ENCODE measurements around the gene ATRNL1. TPM values are rescaled to one million over a fixed set of nuclear protein-coding genes. Genes with fewer than 3 reads are reported as not detected.
A peak's percentile ranks its signal among the peaks of the same experiment; 100 is the strongest.

ATRNL1 gene, protein sequence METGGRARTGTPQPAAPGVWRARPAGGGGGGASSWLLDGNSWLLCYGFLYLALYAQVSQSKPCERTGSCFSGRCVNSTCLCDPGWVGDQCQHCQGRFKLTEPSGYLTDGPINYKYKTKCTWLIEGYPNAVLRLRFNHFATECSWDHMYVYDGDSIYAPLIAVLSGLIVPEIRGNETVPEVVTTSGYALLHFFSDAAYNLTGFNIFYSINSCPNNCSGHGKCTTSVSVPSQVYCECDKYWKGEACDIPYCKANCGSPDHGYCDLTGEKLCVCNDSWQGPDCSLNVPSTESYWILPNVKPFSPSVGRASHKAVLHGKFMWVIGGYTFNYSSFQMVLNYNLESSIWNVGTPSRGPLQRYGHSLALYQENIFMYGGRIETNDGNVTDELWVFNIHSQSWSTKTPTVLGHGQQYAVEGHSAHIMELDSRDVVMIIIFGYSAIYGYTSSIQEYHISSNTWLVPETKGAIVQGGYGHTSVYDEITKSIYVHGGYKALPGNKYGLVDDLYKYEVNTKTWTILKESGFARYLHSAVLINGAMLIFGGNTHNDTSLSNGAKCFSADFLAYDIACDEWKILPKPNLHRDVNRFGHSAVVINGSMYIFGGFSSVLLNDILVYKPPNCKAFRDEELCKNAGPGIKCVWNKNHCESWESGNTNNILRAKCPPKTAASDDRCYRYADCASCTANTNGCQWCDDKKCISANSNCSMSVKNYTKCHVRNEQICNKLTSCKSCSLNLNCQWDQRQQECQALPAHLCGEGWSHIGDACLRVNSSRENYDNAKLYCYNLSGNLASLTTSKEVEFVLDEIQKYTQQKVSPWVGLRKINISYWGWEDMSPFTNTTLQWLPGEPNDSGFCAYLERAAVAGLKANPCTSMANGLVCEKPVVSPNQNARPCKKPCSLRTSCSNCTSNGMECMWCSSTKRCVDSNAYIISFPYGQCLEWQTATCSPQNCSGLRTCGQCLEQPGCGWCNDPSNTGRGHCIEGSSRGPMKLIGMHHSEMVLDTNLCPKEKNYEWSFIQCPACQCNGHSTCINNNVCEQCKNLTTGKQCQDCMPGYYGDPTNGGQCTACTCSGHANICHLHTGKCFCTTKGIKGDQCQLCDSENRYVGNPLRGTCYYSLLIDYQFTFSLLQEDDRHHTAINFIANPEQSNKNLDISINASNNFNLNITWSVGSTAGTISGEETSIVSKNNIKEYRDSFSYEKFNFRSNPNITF (N-terminal part only)
- not detected for polyA plus RNA-seq

DNA sequence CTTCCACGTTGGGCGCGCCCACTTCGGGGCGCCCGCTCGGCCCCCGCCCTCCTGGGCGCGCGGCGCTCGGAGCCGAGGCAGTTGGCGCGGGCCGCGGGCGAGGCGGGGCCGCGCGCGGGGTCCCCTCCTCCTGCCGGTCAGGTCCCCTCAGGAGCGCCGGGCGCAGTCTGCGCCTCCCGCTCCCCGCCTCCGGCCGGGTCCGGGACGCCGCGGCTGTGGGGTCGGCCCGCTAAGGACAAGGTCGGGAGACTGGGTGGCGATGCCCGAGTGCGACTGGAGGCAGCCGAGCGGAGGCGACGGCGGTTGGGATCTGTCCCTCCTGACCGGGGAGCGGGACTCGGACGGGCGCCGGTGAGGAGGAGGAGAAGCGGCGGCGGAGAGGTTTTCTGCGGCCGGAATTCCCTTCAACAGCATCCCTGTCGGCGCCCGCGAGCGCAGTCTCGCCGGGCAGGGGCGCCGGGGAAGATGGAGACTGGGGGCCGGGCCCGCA is at the start of gene ATRNL1:
ATRNL1 (plus strand) TSS at position 80 of the 490 bp plus-strand sequence; CDS start at position 466, 386 bp downstream.
- Mint-ChIP-seq H3K27ac (no peak within 1 kb of the TSS), H3K9me3 (peaks cover 0 to 8% (median 0%) of the 10 kb centered on the region in 6 donors), H3K4me3 (peak within 1 kb of the TSS; percentile 60 to 84 (median 76)), H3K27me3 (ENCODE audit: low read depth in 3 of 3) (peaks cover 16 to 30% (median 23%) of the 10 kb centered on the region in 3 donors), H3K36me3 (peaks cover 0 to 4% (median 3%) of the 10 kb centered on the region in 3 donors), H3K4me1 (peaks cover 7 to 16% of the 10 kb centered on the region in 2 donors)
- DNase-seq = no peak

DNA sequence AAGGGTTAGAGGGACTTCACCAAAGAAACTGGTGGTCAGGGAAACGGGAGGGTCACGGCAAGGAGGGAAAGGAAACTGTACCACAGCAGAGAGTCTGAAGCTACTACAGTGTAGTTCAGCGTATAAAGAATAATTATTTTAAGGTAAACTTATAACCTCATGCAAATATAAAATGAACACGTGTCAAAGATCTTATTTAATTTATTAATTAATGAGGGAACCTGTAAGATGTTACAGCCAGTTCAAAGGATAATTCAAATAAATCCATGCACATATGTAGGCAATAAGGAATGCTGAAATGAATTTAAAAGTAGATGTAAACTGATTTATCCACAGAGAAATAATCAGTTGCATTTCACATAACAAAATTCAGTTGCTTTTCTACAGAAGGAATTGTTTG is 49.4 kb upstream of the ATRNL1 start:
- H3K4me3 Mint-ChIP-seq = no peak overlapping the region
- H3K27ac Mint-ChIP-seq = no peak overlapping the region
- peaks cover 0 to 2% (median 0%) of the 10 kb centered on the region in 6 donors for H3K9me3 Mint-ChIP-seq
- DNase-seq = no peak
- H3K4me1 Mint-ChIP-seq = no peaks in the 10 kb centered on the region
- no peaks in the 10 kb centered on the region for H3K36me3 Mint-ChIP-seq
- H3K27me3 Mint-ChIP-seq (ENCODE audit: low read depth in 3 of 3) = peaks cover 2 to 7% (median 5%) of the 10 kb centered on the region in 3 donors

DNA sequence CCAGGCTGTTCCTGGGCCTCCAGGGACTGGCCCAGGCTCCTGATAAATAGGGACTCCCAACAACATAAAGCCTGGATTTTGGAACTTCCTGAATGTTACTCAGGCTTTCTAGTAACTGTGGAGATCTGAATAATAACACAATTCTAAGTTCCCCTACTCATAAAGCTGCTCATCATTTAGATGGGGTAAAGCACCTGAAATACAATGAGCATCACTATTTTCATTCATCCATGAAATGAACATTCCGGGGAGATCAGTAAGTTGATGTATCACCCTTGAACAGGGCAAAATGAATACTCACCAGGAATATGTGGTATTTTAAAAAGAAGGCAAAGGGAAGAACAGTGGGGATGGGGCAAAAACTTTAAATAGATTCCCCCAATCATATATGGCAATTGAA is 48.3 kb upstream of the ATRNL1 start:
- H3K9me3 Mint-ChIP-seq = no peaks in the 10 kb centered on the region
- no peak for DNase-seq
- no peaks in the 10 kb centered on the region for H3K4me1 Mint-ChIP-seq
- no peak overlapping the region for H3K4me3 Mint-ChIP-seq
- H3K36me3 Mint-ChIP-seq = no peaks in the 10 kb centered on the region
- peaks cover 2 to 6% (median 5%) of the 10 kb centered on the region in 3 donors for H3K27me3 Mint-ChIP-seq (ENCODE audit: low read depth in 3 of 3)
- H3K27ac Mint-ChIP-seq = no peak overlapping the region

DNA sequence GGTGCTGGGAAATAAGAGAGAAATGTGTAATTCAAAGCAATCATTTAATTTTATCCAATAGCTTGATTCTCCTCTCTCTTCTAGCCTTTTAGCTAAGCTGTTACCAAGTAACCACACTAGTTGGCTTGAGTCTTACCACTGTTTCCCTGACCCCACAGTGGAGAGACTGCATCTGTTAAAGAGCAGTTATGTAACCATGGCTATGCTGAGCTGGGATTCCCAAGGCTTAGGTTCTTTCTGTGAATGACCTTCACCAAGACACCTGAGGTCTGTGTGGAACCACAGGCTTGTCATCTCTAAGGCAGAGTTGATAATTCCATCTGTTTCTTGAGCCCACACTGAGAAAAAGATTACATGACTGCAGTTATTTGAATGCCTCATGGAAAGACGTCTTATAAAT is 47.7 kb upstream of the ATRNL1 start:
- no peak overlapping the region for H3K27ac Mint-ChIP-seq
- no peaks in the 10 kb centered on the region for H3K4me1 Mint-ChIP-seq
- no peaks in the 10 kb centered on the region for H3K9me3 Mint-ChIP-seq
- H3K36me3 Mint-ChIP-seq = no peaks in the 10 kb centered on the region
- H3K27me3 Mint-ChIP-seq (ENCODE audit: low read depth in 3 of 3) = peaks cover 2 to 6% (median 5%) of the 10 kb centered on the region in 3 donors
- DNase-seq = no peak
- H3K4me3 Mint-ChIP-seq = no peak overlapping the region

DNA sequence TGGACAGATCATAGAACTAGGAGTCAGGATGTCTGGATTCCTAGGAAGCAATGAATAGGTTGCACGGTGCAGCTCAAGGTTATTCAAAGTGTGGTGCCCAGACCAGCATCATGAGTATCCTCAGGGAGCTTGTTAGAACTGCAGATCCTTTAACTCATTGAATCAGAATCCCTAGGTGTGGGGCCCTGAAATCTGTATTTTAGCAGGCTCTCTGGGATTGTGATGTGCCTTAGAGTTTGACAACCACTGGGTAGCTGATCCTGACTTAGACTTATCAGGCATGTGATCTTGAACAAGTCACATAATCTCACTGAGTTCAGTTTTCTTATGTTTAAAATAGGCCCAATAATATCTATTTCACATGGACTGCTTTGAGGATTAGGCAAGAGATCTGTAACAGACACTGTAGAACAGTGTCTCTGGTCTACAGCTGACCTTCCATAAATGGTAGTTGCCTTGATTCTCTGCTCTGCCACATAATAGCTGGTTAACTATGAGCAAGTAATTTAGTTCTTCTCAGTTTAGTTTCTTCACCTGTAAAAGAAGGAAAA is 46.4 kb upstream of the ATRNL1 start:
- Mint-ChIP-seq H3K4me3 (no peak overlapping the region), H3K4me1 (no peaks in the 10 kb centered on the region), H3K27me3 (ENCODE audit: low read depth in 3 of 3) (peaks cover 2 to 6% (median 3%) of the 10 kb centered on the region in 3 donors), H3K9me3 (no peaks in the 10 kb centered on the region), H3K27ac (no peak overlapping the region), H3K36me3 (no peaks in the 10 kb centered on the region)
- DNase-seq = no peak

DNA sequence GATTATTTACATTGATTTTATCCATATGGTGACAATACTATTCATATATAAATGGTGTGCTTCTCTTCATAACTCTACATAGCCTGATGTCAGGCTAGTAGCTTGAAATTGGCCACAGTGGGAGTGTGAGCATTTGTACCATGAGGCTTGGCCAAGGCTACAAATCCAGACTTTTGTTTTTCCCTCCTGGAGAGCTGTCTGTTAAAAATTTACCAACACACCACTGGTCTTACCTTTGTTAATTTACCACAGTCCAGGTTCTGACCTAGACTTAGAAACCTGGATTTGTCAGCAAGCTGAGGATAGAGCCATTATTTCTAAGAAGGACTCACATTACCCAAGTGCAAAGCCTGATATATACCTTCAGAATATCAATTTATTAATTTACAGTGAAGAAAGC is 45.5 kb upstream of the ATRNL1 start:
- no peak for DNase-seq
- H3K9me3 Mint-ChIP-seq = no peaks in the 10 kb centered on the region

DNA sequence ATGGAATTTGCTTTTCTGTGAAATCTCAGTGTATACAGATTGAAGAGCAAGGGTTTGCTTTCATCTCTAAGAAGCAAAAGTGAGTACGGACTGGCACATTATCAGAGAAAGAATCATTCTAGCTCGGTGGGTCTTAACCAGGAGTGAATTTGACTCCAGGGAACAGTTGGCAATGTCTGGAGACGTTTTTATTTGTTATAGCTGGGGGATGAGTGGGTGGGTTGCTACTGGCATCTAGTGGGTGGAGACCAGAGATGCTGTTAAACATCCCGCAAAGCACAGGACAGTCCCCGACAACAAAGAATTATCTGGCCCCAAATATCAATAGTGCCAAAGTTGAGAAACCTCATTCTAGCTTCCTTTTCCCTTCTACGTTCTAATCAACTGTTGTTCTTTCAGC is 43.8 kb upstream of the ATRNL1 start:
- H3K4me3 Mint-ChIP-seq = no peak overlapping the region
- H3K9me3 Mint-ChIP-seq = no peaks in the 10 kb centered on the region

More for the DNA sequence above, 45.5 kb upstream of the ATRNL1 start:
- no peak overlapping the region for H3K4me3 Mint-ChIP-seq
- no peak overlapping the region for H3K27ac Mint-ChIP-seq
- peaks cover 2 to 6% (median 2%) of the 10 kb centered on the region in 3 donors for H3K27me3 Mint-ChIP-seq (ENCODE audit: low read depth in 3 of 3)
- H3K4me1 Mint-ChIP-seq = no peaks in the 10 kb centered on the region
- no peaks in the 10 kb centered on the region for H3K36me3 Mint-ChIP-seq

DNA sequence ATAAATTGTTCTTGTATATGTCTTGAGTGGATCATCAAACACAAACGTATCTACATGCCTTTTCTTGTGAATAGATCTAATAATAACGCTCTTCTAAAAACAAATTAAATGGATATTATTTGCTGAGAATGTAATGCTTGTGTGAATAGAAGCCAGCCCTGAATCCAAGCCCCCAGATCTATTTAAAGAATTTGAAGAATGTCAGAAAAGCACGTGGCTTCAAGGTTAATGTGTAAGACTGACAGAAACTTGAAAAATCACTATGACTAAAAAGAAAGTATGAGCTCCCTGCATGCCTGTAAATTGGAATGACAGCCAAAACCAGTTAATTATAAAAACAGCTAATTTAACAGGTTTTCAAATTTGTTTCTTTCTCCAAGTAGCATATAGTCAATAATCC is 43.2 kb upstream of the ATRNL1 start:
- H3K27ac Mint-ChIP-seq = no peak overlapping the region
- H3K9me3 Mint-ChIP-seq = no peaks in the 10 kb centered on the region
- H3K4me1 Mint-ChIP-seq = no peaks in the 10 kb centered on the region
- H3K36me3 Mint-ChIP-seq = no peaks in the 10 kb centered on the region
- H3K4me3 Mint-ChIP-seq = no peak overlapping the region
- DNase-seq = no peak
- peaks cover 0 to 2% (median 0%) of the 10 kb centered on the region in 3 donors for H3K27me3 Mint-ChIP-seq (ENCODE audit: low read depth in 3 of 3)

More for the DNA sequence above, 43.8 kb upstream of the ATRNL1 start:
- Mint-ChIP-seq H3K27ac (no peak overlapping the region), H3K36me3 (no peaks in the 10 kb centered on the region), H3K4me1 (no peaks in the 10 kb centered on the region), H3K27me3 (ENCODE audit: low read depth in 3 of 3) (peaks cover 0 to 3% (median 2%) of the 10 kb centered on the region in 3 donors)
- DNase-seq = no peak

DNA sequence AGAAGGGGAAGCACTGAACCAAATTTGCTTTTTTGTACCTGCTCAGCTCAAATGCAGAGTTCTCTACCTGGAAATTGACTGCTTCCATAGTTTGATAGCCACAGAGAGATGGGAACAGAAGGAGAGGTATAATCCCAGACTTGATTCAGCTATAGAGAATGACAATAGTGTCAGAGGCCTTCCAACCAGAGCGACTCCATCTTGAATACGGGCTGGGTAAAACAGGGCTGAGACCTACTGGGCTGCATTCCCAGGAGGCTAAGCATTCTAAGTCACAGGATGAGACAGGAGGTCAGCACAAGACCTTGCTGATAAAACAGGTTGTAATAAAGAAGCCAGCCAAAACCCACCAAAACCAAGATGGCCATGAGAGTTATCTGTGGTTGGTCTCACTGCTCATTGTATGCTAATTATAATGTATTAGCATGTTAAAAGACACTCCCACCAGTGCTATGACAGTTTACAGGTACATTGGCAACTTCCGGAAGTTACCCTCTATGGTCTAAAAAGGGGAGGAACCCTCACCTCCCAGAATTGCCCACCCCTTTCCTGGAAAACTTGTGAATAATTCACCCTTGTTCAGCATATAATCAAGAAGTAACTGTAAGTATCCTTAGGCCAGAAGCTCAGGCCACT is 42.7 kb upstream of the ATRNL1 start:
- H3K4me1 Mint-ChIP-seq = no peaks in the 10 kb centered on the region
- no peak overlapping the region for H3K27ac Mint-ChIP-seq
- no peak for DNase-seq
- H3K36me3 Mint-ChIP-seq = no peaks in the 10 kb centered on the region
- H3K4me3 Mint-ChIP-seq = no peak overlapping the region
- H3K9me3 Mint-ChIP-seq = no peaks in the 10 kb centered on the region
- peaks cover 0 to 2% (median 0%) of the 10 kb centered on the region in 3 donors for H3K27me3 Mint-ChIP-seq (ENCODE audit: low read depth in 3 of 3)

DNA sequence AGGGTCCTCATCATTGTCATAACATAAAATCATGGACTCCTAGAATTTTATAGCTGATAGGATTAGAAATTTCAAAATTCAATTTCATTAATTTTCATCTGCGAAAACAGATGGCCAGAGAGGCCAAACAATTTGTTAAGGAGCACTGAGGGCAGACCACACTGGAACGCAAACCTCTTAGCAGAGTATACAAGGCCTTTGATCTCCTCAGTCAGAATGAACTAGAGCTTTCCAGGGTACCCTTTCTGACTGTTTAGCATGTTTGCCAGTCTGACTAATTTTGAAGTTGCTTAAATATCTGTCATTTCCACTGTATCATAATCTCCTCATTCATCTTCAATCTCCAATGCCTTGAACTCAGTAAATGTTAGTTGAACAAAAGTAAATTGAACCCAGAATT is 41.9 kb upstream of the ATRNL1 start:
- no peaks in the 10 kb centered on the region for H3K4me1 Mint-ChIP-seq
- no peak overlapping the region for H3K4me3 Mint-ChIP-seq
- peaks cover 0 to 2% (median 0%) of the 10 kb centered on the region in 3 donors for H3K27me3 Mint-ChIP-seq (ENCODE audit: low read depth in 3 of 3)
- DNase-seq = no peak
- no peak overlapping the region for H3K27ac Mint-ChIP-seq
- no peaks in the 10 kb centered on the region for H3K36me3 Mint-ChIP-seq
- no peaks in the 10 kb centered on the region for H3K9me3 Mint-ChIP-seq

DNA sequence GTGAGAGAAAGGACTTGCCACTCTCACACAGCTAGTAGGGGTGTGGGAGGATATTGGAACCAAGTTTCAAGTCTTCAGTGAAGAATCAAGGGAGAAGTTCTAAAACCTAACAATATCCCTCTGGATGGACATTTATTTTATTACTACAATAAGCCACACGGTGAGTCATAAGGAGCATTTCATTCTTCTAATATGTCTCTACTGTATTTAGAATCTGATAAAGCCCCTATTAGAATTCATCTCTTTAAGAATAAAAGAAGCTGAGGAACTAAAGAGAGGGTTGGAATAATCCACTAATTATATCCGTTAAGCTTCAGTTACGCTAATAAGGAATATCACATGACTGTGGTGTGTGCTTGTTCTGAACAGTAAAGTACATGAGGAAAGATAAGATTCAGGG is 40.9 kb upstream of the ATRNL1 start:
- H3K9me3 Mint-ChIP-seq = no peaks in the 10 kb centered on the region
- no peaks in the 10 kb centered on the region for H3K4me1 Mint-ChIP-seq
- no peak for DNase-seq
- H3K4me3 Mint-ChIP-seq = no peak overlapping the region
- peaks cover 0 to 2% (median 0%) of the 10 kb centered on the region in 3 donors for H3K27me3 Mint-ChIP-seq (ENCODE audit: low read depth in 3 of 3)
- H3K36me3 Mint-ChIP-seq = no peaks in the 10 kb centered on the region
- H3K27ac Mint-ChIP-seq = no peak overlapping the region

DNA sequence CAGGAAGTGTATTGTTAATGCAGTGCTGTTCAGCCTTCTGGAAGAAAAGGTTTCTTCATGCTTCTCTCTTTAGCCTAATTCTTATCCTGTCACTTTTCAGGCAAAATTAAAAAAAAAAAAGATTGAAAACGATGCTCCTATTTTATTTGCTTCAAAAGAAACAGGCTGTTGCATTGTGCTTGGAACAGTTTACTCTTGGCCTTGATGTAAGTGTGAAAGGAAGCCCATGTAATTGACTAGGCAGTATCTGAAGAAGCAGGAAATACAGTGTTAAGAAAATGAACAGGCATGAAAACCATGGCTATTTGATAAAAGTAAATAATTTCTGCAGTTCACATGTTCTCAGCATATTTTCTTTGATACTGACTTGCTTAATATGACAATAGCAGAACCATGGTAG is 40.4 kb upstream of the ATRNL1 start:
- peaks cover 0 to 2% (median 0%) of the 10 kb centered on the region in 6 donors for H3K9me3 Mint-ChIP-seq

DNA sequence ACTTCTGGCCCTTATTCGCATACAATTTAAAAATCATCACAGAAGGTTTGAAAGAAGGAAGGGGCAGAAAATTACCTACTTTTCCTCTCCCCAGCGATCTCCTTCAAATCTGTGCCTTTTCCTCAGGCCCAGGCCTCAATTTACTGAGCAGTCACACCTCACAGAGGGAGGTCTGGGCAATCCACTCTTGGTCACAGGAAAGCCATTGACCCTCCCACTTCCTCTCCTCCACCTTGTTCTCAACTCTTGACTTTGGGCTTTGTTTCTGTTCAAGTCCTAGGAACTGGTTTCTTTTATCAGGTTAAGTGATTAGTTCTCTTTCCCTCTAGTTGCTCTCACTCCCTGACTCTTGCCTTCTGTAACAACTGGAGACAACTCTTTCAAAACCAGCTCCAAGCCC is 37.0 kb upstream of the ATRNL1 start:
- Mint-ChIP-seq H3K36me3 (no peaks in the 10 kb centered on the region), H3K9me3 (peaks cover 0 to 2% (median 0%) of the 10 kb centered on the region in 6 donors), H3K4me3 (no peak overlapping the region), H3K4me1 (no peaks in the 10 kb centered on the region), H3K27me3 (ENCODE audit: low read depth in 3 of 3) (peaks cover 0 to 4% (median 0%) of the 10 kb centered on the region in 3 donors), H3K27ac (no peak overlapping the region)
- DNase-seq = no peak

More for the DNA sequence above, 40.4 kb upstream of the ATRNL1 start:
- no peak overlapping the region for H3K4me3 Mint-ChIP-seq
- no peaks in the 10 kb centered on the region for H3K27me3 Mint-ChIP-seq (ENCODE audit: low read depth in 3 of 3)
- H3K36me3 Mint-ChIP-seq = no peaks in the 10 kb centered on the region
- DNase-seq = no peak
- H3K27ac Mint-ChIP-seq = no peak overlapping the region
- no peaks in the 10 kb centered on the region for H3K4me1 Mint-ChIP-seq

Measured in immature natural killer cell (primary cell).